Right renal pelvis (tissue), 4 donors: ENCODE results near the gene ASS1. TPM values are rescaled to one million over a fixed set of nuclear protein-coding genes. Genes with fewer than 3 reads are reported as not detected.

ENCODE experiments used
- DNase-seq, 4 donors: peaks; one replicate each; pipeline ENCODE4 v3.0.0-alpha.2; 2013; ENCODE audit warnings: low read depth in 4 of 4, low spot score in 3 of 4, missing footprints in 1 of 4
- polyA plus RNA-seq, 4 donors: library from polyadenylated mRNA; unstranded; fragments of 120-200 nt; gene quantifications; one replicate each; pipeline ENCODE4 v1.2.1, GENCODE V29; 2013; ENCODE audit not compliant: insufficient read length in 4 of 4

ASS1 gene
- polyA plus RNA-seq, 4 donors: 265 to 368 (median 314) TPM

- DNase-seq: no peak
These were observed 104.5 kb downstream of the ASS1 start for GRCh38 chr9:130549093-130549735.

Other genes starting within 250 kb of the ASS1 start
- gene HMCN2, start 179.2 kb upstream of the ASS1 start, polyA plus RNA-seq: 1 to 10 TPM in 1 of 4 donors, under 1 TPM in 3; 0.50 to 1.6 (median 0.79) TPM
- gene FUBP3, start 134.6 kb downstream of the ASS1 start, polyA plus RNA-seq: 10 to 100 TPM; 83.5 to 88.3 (median 85.3) TPM
- gene PRDM12, start 219.6 kb downstream of the ASS1 start, polyA plus RNA-seq: not detected
- gene EXOSC2, start 248.8 kb downstream of the ASS1 start, polyA plus RNA-seq: 10 to 100 TPM; 34.2 to 41.5 (median 36.3) TPM